HepG2 (cell line): ENCODE measurements around the gene EIF4G2. TPM values are rescaled to one million over a fixed set of nuclear protein-coding genes. Genes with fewer than 3 reads are reported as not detected.
A peak's percentile ranks its signal among the peaks of the same experiment; 100 is the strongest.

Source experiments
- ATF1 ChIP-seq: IDR thresholded peaks from 2 replicates; pipeline ENCODE4 v1.6.1; 2016; ENCODE audit warnings: mild to moderate bottlenecking, control low read depth
- HIVEP1 ChIP-seq: sonication (generic); formaldehyde crosslinking; IDR thresholded peaks from 2 replicates; pipeline ENCODE4 v1.4.0; 2020; ENCODE audit warnings: mild to moderate bottlenecking, missing genetic modification reagents
- HOXA7 ChIP-seq: sonication (generic); formaldehyde crosslinking; IDR thresholded peaks from 2 replicates; pipeline ENCODE4 v1.8.1; 2022; ENCODE audit warnings: mild to moderate bottlenecking, missing genetic modification reagents, moderate library complexity
- NFRKB ChIP-seq: fragments of 450-650 bp; IDR thresholded peaks from 2 replicates; pipeline ENCODE4 v1.6.1; 2017
- NONO ChIP-seq, 2 experiments: fragments of 450-650 bp in 1 of 2; sonication (generic) in 1 of 2; formaldehyde crosslinking in 1 of 2; IDR thresholded peaks in 1 of 2; conservative IDR thresholded peaks in 1 of 2; 2 replicates each; pipeline versions ENCODE4 v1.6.1 to v1.8.0; 2017 to 2022; ENCODE audit warnings: mild to moderate bottlenecking in 1 of 2, missing genetic modification reagents in 1 of 2, moderate library complexity in 1 of 2
- PTBP1 ChIP-seq: fragments of 200-400 bp; formaldehyde crosslinking; IDR thresholded peaks from 2 replicates; pipeline ENCODE4 v1.6.1; 2018; ENCODE audit warnings: low read length, low read depth; ENCODE audit not compliant: poor library complexity, severe bottlenecking
- TCF7 ChIP-seq: sonication (generic); IDR thresholded peaks from 2 replicates; pipeline ENCODE4 v1.6.1; 2016; ENCODE audit warnings: antibody characterized with exemption, low read depth
- ZNF224 ChIP-seq: sonication (generic); formaldehyde crosslinking; IDR thresholded peaks from 2 replicates; pipeline ENCODE4 v1.5.0; 2020; ENCODE audit warnings: mild to moderate bottlenecking, missing genetic modification reagents
- ZNF773 ChIP-seq: sonication (generic); formaldehyde crosslinking; IDR thresholded peaks from 2 replicates; pipeline ENCODE4 v1.4.0; 2020; ENCODE audit warnings: missing genetic modification reagents, borderline replicate concordance
- polyA plus RNA-seq, 8 experiments: library from polyadenylated mRNA; depleted of rRNA in 3 of 8; stranded (reverse) in 7 of 8; unstranded in 1 of 8; fragments of >200 nt; fragmentation: Illumina TruSeq in 4 of 8; extraction: Trizol in 4 of 8; gene quantifications; 2 replicates each; pipeline versions ENCODE4 v1.2.1 to v1.2.3, GENCODE V29; 2011 to 2016; ENCODE audit warnings: low read depth in 4 of 8, missing spikeins in 1 of 8, mixed read lengths in 1 of 8; ENCODE audit not compliant: insufficient read depth in 1 of 8
- total RNA-seq, 5 experiments: library from RNA; depleted of rRNA; stranded (reverse); fragments of >200 nt; fragmentation: Illumina TruSeq; extraction: Trizol; gene quantifications; 2 replicates each; pipeline ENCODE4 v1.2.3, GENCODE V29; 2016; ENCODE audit warnings: low read depth in 1 of 5
- TF ChIP-seq, protein P1 (sequence below): sonication (generic); formaldehyde crosslinking; IDR thresholded peaks from 2 replicates; pipeline ENCODE4 v1.4.0; 2020; ENCODE audit warnings: mild to moderate bottlenecking, missing genetic modification reagents
- TF ChIP-seq, protein P2 (sequence below): sonication (generic); IDR thresholded peaks from 2 replicates; pipeline ENCODE4 v1.6.1; 2016; ENCODE audit warnings: low read depth, borderline replicate concordance
- TF ChIP-seq, protein P3 (sequence below): sonication (generic); formaldehyde crosslinking; IDR thresholded peaks from 2 replicates; pipeline ENCODE4 v1.4.0; 2020; ENCODE audit warnings: low read depth, mild to moderate bottlenecking, missing genetic modification reagents
- TF ChIP-seq, protein P4 (sequence below): IDR thresholded peaks from 2 replicates; pipeline ENCODE4 v1.6.1; 2016; ENCODE audit warnings: low read depth, control low read depth
- TF ChIP-seq, protein P5 (sequence below), 2 experiments: fragments of 450-650 bp in 1 of 2; sonication (generic) in 1 of 2; formaldehyde crosslinking; IDR thresholded peaks; 2 replicates each; pipeline versions ENCODE4 v1.5.0 to v1.8.0; 2020 to 2022; ENCODE audit warnings: mild to moderate bottlenecking in 1 of 2, missing genetic modification reagents in 1 of 2
- TF ChIP-seq, protein P6 (sequence below): IDR thresholded peaks from 2 replicates; pipeline ENCODE4 v1.6.1; 2016; ENCODE audit warnings: low read depth, borderline replicate concordance
- TF ChIP-seq, protein P7 (sequence below): sonication (generic); formaldehyde crosslinking; IDR thresholded peaks from 2 replicates; pipeline ENCODE4 v1.4.0; 2020; ENCODE audit warnings: missing genetic modification reagents, low read depth, mild to moderate bottlenecking, borderline replicate concordance
- TF ChIP-seq, protein P8 (sequence below): sonication (generic); formaldehyde crosslinking; IDR thresholded peaks from 2 replicates; pipeline ENCODE4 v1.5.0; 2020; ENCODE audit warnings: missing genetic modification reagents

EIF4G2 gene
- total and polyA plus RNA-seq, 2 of the 13 experiments (the other 11 are each of a cell fraction or from before 2014, with no cell fraction given): 362 to 546 TPM

DNA sequence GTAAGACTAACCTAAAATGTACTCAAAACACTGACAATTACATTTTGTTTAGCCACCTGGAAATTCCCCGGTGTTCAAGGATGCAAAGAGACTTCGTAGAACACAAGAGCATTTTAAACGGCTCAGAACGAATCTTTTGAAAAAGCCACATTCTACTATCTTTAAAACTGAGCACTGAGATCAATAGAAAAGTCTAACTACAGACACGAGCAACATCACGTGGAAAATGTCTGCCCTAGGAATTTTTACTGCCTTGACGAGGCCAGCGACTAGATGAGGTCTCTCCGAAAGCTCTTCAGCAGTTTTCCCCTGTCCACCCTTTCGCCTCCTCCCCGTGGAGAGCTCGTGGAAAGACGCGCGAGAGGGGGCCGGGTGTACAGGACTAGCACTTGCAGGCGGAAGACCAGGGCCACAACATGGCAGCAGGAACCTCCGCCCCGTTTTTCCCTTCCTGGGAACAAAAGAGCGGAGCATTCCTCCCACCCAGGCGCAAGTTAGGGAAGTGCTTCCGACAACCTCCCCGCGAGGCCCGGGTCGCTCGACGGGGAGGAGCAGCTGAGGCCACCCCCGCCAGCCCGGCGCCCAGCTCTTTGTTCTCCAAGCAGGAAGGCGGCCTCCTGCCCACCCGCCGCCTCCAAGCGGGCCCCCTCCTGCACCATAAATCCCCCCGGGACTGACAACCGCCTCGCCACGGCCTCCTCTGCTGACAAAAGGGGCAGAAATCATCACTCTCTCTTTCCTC is 1.1 kb downstream of the EIF4G2 start (continued):
- TF ChIP-seq TCF7: no peak
- TF ChIP-seq, protein P1, sequence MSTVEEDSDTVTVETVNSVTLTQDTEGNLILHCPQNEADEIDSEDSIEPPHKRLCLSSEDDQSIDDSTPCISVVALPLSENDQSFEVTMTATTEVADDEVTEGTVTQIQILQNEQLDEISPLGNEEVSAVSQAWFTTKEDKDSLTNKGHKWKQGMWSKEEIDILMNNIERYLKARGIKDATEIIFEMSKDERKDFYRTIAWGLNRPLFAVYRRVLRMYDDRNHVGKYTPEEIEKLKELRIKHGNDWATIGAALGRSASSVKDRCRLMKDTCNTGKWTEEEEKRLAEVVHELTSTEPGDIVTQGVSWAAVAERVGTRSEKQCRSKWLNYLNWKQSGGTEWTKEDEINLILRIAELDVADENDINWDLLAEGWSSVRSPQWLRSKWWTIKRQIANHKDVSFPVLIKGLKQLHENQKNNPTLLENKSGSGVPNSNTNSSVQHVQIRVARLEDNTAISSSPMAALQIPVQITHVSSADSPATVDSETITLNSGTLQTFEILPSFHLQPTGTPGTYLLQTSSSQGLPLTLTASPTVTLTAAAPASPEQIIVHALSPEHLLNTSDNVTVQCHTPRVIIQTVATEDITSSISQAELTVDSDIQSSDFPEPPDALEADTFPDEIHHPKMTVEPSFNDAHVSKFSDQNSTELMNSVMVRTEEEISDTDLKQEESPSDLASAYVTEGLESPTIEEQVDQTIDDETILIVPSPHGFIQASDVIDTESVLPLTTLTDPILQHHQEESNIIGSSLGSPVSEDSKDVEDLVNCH (CRISPR knock-in tag): no peak
- TF ChIP-seq ZNF773 (CRISPR knock-in tag): no peak
- no peak for TF ChIP-seq PTBP1
- TF ChIP-seq, protein P2, sequence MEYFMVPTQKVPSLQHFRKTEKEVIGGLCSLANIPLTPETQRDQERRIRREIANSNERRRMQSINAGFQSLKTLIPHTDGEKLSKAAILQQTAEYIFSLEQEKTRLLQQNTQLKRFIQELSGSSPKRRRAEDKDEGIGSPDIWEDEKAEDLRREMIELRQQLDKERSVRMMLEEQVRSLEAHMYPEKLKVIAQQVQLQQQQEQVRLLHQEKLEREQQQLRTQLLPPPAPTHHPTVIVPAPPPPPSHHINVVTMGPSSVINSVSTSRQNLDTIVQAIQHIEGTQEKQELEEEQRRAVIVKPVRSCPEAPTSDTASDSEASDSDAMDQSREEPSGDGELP: no peak
- TF ChIP-seq, protein P3, sequence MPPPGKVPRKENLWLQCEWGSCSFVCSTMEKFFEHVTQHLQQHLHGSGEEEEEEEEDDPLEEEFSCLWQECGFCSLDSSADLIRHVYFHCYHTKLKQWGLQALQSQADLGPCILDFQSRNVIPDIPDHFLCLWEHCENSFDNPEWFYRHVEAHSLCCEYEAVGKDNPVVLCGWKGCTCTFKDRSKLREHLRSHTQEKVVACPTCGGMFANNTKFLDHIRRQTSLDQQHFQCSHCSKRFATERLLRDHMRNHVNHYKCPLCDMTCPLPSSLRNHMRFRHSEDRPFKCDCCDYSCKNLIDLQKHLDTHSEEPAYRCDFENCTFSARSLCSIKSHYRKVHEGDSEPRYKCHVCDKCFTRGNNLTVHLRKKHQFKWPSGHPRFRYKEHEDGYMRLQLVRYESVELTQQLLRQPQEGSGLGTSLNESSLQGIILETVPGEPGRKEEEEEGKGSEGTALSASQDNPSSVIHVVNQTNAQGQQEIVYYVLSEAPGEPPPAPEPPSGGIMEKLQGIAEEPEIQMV (CRISPR knock-in tag): no peak
- 0 out of 2 replicates have a peak, but pooled peaks have one; percentile 6 for TF ChIP-seq HIVEP1 (CRISPR knock-in tag)
- no peak for TF ChIP-seq ZNF224 (CRISPR knock-in tag)
- TF ChIP-seq NONO (IDR thresholded peaks at IDR 0.05): no peak
- no peak for TF ChIP-seq NONO (CRISPR knock-in tag; conservative IDR thresholded peaks at IDR 0.05)
- TF ChIP-seq HOXA7 (CRISPR knock-in tag): no peak
- no peak for TF ChIP-seq NFRKB
- TF ChIP-seq, protein P4, sequence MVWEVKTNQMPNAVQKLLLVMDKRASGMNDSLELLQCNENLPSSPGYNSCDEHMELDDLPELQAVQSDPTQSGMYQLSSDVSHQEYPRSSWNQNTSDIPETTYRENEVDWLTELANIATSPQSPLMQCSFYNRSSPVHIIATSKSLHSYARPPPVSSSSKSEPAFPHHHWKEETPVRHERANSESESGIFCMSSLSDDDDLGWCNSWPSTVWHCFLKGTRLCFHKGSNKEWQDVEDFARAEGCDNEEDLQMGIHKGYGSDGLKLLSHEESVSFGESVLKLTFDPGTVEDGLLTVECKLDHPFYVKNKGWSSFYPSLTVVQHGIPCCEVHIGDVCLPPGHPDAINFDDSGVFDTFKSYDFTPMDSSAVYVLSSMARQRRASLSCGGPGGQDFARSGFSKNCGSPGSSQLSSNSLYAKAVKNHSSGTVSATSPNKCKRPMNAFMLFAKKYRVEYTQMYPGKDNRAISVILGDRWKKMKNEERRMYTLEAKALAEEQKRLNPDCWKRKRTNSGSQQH (CRISPR knock-in tag): 0 out of 2 replicates have a peak, but pooled peaks have one; percentile 20
- TF ChIP-seq, protein P5, sequence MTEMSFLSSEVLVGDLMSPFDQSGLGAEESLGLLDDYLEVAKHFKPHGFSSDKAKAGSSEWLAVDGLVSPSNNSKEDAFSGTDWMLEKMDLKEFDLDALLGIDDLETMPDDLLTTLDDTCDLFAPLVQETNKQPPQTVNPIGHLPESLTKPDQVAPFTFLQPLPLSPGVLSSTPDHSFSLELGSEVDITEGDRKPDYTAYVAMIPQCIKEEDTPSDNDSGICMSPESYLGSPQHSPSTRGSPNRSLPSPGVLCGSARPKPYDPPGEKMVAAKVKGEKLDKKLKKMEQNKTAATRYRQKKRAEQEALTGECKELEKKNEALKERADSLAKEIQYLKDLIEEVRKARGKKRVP (CRISPR knock-in tag; IDR thresholded peaks at IDR 0.05): no peak
- TF ChIP-seq, protein P6, sequence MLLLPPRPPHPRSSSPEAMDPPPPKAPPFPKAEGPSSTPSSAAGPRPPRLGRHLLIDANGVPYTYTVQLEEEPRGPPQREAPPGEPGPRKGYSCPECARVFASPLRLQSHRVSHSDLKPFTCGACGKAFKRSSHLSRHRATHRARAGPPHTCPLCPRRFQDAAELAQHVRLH (CRISPR knock-in tag): no peak
- TF ChIP-seq, protein P7, sequence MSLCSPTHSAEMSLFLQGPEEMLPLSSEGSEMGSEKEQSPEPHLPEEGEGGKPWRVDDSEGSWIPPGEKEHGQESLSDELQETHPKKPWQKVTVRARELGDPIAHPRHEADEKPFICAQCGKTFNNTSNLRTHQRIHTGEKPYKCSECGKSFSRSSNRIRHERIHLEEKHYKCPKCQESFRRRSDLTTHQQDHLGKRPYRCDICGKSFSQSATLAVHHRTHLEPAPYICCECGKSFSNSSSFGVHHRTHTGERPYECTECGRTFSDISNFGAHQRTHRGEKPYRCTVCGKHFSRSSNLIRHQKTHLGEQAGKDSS (CRISPR knock-in tag): no peak
- TF ChIP-seq ATF1 (CRISPR knock-in tag): no peak
- TF ChIP-seq, protein P8, sequence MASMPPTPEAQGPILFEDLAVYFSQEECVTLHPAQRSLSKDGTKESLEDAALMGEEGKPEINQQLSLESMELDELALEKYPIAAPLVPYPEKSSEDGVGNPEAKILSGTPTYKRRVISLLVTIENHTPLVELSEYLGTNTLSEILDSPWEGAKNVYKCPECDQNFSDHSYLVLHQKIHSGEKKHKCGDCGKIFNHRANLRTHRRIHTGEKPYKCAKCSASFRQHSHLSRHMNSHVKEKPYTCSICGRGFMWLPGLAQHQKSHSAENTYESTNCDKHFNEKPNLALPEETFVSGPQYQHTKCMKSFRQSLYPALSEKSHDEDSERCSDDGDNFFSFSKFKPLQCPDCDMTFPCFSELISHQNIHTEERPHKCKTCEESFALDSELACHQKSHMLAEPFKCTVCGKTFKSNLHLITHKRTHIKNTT (CRISPR knock-in tag): no peak
